Activated CD8-positive, alpha-beta memory T cell treated with anti-CD3 and anti-CD28 coated beads for 1 hour (primary cell): ENCODE results near the gene NUTM2B.
A peak's percentile ranks its signal among the peaks of the same experiment; 100 is the strongest.
"Not testable (repeated sequence)": the region's sequence is repeated elsewhere in the genome, so short reads cannot be mapped to it uniquely, and the experiment has no call there.

Experiments
- DNase-seq, 2 donors: peaks; one replicate each; pipeline ENCODE4 v3.0.0-alpha.2; 2020; ENCODE audit warnings: low read depth in 1 of 2; ENCODE audit errors: extremely low read depth in 1 of 2

The NUTM2B gene, protein sequence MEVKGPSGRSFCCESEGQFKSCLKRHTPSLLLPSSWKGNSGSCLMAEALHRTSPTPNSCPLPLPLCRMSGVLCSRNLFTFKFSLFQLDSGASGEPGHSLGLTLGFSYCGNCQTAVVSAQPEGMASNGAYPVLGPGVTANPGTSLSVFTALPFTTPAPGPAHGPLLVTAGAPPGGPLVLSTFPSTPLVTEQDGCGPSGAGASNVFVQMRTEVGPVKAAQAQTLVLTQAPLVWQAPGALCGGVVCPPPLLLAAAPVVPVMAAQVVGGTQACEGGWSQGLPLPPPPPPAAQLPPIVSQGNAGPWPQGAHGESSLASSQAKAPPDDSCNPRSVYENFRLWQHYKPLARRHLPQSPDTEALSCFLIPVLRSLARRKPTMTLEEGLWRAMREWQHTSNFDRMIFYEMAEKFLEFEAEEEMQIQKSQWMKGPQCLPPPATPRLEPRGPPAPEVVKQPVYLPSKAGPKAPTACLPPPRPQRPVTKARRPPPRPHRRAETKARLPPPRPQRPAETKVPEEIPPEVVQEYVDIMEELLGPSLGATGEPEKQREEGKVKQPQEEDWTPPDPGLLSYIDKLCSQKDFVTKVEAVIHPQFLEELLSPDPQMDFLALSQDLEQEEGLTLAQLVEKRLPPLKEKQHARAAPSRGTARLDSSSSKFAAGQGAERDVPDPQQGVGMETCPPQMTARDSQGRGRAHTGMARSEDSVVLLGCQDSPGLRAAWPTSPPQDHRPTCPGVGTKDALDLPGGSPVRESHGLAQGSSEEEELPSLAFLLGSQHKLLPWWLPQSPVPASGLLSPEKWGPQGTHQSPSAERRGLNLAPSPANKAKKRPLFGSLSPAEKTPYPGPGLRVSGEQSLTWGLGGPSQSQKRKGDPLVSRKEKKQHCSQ

DNA sequence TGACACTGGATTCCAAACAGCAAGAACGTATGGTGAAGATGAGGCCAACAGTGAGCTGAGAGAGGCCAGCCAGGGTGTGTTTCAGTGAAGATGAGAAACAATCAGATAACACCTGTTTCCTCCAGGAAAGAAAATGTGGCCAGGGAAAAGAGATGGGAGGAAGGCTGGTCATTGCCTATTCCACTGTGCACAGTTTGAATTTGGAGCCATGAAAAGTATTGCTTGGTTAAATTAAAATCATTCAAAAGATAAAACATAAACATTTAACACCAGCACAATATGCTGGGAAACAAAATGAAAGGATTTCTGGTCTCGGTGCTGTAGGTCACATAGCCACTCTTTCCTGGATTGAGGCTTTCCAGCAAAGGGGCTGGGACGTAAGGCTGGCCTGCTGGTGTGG lies at the start of gene NUTM2B:
Gene NUTM2B (plus strand): TSS at position 301 of the 400 bp plus-strand sequence. CDS start 383 bp downstream, outside the sequence.
- DNase-seq, result not testable (repeated sequence)

DNA sequence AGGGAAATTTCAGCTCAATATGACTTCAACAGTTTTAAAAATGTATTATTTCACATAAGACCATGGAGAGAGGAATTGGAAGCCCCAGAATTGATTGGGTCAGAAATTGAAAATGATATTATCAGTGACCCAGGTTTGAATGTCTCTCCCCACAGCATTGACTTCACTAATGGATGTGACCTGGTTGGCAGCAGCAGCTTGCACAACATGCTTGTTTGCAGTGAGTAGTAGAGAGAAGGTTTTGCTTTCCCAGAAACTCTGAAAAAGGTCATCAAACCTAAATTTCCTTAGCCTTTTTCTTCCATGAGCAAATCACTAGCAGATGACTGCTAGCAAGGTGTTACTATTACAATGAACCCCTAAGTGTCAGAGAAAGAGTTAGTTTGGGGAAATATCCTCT lies 39.7 kb upstream of the NUTM2B start:
- not testable (repeated sequence) for DNase-seq

DNA sequence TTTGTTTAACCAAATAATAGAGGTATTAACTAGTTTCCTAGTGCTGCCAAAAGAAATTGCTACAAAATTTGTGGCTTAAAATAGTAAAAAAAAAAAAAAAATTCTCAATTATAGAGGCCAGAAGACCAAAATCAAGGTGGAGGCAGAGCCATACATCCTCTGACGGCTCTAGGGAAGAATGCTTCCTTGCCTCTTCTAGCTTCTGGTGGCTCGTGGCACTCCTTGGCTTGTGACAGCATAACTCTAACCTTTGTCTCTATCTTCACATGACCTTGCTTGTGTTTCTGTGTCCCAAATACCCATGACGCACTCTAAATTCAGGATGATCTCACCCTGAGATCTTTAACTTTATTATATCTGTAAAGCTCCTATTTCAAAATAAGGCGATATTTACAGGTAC lies 38.3 kb upstream of the NUTM2B start:
- DNase-seq, result not testable (repeated sequence)

DNA sequence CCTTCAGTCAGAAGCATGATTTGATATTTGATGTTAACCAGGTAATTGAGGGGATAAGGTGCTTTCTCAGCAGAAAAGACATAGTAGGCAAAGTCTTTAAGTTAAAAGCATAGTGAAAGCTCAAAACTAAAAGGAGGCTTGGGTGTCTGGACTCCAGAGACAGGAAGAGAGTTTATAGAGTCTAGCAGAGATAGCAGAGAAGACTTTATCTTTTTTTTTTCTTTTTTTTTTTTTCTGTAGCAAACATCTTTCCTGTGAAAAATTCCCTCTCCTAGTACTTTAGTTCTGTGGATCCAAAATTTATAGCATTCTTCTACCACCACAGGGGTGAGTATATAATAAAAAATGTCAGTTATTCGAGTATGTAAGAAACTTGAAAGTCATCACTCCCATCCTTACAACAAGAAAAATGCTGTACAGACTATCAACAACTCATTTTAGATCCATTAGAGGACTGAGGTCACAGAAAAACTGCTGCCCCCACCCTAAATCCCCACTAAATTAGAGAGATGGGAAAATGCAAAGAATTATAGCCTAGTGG lies 33.7 kb upstream of the NUTM2B start:
- not testable (repeated sequence) for DNase-seq

DNA sequence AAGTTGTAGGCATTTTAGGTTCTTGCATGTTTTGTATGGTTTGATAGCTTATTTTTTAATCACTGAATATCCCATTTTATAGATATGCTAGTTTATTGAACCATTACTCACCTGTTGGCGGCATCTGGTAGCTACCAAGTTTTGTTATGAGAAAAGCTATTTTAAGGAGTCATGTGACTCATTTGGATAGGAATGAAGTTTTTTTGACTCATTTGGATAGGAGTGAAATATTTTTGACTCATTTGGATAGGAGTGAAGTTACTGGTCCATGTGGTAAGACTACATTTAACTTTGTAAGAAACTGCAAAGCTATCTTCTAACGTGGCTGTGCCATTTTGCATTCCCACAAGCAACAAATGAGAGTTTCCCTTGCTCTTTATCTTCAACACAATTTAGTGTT lies 28.1 kb upstream of the NUTM2B start:
- DNase-seq, result not testable (repeated sequence)

DNA sequence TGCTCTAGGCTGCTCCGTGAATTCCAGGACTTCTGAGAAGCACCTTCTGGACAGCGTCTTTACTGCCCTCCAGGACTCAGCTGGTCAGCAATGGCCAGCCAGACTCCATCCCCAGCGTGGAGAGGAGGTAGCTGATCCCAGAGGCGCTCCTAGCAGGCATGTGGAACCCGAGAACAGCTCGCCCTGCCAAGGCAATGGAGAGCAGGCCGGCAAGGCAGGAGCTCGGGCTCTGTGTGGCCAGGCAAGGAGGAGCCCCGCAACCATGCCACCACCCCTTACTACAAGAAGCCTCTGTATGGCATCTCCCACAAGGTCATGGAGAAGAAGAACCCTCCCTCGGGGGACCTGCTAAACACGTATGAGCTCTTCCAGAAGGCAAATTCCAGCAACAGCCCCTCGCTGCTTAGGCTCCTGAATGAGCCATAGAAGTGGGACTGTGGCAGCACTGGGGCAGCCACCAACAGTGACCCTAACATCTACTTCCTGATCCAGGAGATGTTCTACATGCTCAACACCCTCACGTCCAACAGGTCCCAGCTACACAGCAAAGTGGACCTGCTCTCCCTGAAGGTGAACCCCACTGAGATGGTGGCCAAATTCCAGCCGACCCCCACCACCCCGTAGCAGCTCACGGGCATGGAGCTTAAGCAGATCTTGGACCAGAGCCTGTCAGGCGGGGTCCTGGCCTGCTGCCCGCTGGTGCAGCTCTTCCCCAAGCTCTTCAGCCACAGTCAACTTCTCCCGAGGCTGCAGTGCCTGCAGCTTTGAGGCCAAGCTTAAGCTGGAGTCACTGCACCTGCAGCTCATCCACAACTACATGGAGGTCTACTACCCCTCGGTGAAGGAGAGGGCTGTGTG lies 19.8 kb upstream of the NUTM2B start:
- not testable (repeated sequence) for DNase-seq

DNA sequence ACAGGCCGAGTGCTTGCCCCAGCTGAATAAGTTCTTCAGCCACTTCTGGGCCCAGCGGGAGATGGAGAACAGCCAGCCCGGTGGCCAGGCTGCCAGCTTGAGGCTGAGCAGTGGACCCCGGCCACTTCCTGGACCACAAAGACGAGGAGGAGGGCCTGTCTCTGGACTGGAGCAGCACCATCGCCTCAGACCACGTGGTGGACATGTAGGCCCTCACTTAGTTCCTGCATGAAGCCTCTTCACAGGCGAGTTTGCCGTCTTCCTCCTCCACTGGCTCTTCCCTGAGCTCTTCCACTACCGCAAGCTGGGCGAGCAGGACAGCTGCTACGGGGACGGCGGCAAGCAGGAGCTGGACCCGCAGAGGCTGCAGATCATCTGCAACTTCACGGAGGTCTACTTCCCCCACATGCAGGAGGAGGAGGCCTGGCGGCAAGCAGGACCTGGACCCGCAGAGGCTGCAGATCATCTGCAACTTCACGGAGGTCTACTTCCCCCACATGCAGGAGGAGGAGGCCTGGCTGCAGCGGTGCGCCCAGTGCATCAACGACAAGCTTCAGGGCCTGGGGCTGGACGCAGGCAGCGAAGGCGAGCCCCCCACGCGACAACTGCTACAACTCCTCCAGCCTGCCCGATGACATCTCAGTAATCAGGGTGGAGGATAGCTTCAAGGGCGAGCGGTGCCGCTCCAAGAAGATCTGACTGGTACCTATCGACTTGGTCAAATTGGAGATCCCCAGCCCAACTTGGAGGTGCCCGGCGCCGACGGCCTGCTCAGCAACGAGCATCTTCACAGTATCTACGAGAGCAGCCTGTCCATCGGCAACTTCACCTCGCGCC lies 18.9 kb upstream of the NUTM2B start:
- DNase-seq, result not testable (repeated sequence)

DNA sequence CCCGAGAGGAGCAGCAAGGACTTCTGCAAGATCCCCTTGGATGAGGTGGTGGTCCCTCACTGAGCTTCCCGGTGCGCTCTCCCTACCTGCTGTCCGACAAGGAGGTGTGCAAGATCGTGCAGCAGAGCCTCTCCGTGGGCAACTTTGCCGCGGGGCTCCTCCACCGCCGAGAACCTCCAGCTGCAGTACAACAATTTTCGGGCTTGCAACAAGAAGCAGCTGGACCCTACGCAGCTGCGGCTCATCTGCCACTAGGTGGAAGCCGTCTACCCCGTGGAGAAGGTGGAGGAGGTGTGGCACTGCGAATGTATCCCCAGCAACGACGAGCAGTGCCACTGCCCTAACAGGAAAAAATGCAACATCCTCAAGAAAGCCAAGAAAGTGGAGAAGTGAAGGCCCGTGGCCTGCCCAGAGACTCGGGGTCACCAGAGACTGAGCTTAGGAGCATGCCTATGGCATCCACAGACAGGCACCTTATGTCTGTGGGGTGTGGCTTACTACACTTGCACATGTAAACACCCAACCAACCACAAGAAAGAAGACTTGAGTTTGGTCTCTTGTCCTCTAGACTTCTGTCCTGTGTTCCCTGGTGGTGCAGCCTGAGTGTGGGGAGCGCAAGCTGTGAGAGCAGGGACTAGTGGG lies 17.9 kb upstream of the NUTM2B start:
- peak; percentile 1 to 9 for DNase-seq

DNA sequence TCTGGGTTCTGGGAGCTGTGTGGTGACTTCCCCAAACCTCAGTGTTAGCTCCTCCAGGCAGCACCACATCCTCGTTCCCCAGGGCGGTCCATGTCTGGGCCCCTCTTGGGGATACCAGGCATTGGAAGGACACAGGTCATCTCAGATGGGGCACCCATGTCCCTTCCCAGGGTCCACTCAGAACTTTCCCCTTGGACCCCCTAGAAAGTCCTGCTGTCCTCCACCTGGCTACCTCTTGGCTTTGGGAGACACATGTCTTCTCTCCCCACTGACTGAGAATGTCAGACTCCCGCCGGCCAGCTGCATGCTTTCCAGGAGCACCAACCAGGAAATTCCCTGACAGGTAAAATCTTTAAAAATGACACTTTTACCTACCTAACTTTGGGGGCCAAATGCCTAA lies 16.4 kb upstream of the NUTM2B start:
- DNase-seq, result not testable (repeated sequence)

DNA sequence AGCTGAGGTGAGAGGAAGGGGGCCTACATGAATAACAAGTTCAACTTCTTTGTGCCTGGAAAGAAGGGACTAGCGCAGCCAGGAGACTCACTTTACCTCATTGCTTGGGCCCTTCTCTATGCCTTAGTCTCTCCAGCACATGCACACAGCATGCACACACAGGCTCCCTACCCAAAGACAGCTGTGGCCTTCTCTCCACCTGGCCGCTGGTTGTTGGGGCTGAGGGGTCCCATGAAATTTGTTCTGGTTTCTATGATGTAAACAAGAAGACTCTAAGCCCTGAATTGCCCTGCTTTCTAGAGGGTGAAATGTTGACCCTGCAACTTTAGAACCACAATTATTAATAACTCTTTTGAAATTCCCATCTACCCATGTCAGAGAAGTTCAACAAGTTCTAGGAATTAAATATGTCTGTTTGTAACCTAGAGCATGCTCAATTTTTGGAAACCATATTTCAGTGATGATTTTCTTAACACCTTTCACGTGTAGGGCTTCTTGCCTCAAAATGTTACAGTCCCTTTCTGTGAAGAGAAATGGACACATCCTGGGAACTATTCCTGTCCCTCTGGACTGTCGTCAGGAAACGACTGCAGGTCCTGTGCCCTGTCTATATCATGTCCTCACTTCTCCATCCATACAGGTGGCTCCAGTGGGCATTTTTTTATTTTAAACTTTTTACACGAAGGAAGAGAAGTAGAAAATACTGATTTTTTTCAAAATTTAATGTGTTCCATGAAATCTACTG lies 15.4 kb upstream of the NUTM2B start:
- not testable (repeated sequence) for DNase-seq

DNA sequence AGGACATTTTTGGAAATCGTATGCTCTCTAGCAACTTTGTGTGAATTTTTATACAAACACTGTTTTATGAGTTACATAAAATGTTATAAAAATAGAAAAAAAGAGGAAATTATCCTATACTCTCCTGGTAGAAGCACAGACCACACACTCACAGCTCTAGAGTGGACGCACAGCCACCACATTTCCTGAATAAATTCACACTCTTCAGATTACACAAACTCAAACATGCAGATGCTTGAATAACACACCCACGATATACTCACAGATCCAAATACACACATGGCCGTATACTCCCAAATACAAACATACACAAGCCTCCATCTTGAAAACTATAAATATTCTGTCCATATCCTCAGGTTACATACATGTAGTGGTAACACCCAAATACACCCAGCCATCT lies 14.2 kb upstream of the NUTM2B start:
- DNase-seq, result not testable (repeated sequence)

DNA sequence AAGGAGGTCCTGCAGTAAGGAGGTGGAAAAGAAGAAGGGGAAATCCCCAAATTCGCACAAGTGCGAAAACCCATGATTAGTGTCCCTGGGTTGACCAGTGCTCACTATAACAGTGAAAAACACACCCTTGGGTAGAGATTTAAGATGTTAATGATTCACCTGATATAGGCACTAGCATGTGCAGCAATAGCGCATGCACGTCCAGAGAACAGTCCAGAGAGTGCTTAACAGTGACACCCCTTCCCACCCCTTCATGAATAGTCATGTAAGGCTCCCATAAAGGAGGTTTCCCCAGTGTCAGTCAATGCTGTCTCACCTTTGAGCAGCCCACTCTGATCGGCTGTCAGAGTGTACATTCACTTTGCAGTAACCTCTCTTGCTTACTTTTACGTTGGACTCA lies 6.4 kb upstream of the NUTM2B start:
- not testable (repeated sequence) for DNase-seq

DNA sequence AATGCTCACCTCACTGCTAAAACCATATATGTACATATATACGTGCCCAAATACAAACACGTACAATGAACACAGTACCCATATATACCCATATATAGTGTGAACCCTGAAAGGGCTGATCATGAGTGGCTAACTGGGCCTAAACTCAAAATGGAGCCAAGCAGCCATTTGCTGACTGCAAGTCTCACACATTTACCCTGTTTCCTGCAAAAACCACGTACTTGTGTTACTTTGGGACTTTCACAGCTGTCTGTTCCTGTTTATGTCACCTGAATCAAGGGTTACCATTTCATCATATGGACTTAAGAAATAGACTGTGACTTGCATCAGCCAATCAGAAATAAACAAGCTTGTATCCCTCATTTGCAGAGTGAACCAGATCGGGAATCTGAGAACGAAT lies 5.9 kb upstream of the NUTM2B start:
- not testable (repeated sequence) for DNase-seq

DNA sequence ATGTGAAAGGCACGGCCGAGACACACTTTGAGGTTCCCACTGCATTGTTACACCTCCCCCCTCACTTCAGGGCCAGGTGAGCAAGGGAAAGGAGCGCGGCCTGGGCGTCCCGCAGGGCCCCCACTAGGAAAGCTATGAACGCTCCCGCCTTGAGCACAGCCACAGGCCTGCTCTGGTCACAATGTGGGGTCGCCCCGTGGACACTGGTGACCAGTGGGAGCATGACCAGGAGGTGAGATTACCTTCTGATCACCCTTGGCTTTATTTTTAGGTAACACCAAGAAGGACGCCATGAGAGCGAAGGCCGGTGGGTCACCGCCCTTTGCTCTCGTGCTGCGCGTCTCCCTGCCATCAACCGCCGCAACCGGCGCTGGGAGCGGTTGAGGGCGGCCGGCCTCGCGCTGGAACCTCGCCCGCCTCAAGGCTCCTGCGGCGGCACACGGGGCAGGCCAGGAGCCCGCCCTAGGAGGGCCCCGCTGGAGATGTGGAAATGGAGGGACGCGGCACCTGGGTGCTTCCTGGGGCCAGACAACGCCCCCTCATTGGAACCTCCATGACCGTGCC lies 2.6 kb upstream of the NUTM2B start:
- not testable (repeated sequence) for DNase-seq

DNA sequence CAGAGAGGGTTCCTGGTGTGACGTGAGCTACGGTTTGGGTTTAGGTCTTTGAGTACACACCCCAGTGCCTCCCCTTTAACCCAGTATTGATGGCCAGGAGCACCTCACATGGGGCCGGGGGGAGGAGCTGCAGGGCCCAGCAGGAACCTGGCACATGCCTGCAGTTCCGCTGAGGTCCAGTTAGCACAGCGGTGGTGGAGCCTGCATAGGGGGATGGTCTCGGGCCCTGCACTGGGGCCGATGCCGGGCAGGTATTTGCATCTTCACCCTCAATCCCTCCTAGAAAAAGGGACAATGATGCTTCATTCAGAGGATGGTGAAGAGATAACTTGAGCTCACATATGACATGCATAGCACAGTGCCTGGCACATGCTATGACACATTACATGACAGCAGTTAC lies 4.0 kb downstream of the NUTM2B start:
- not testable (repeated sequence) for DNase-seq

DNA sequence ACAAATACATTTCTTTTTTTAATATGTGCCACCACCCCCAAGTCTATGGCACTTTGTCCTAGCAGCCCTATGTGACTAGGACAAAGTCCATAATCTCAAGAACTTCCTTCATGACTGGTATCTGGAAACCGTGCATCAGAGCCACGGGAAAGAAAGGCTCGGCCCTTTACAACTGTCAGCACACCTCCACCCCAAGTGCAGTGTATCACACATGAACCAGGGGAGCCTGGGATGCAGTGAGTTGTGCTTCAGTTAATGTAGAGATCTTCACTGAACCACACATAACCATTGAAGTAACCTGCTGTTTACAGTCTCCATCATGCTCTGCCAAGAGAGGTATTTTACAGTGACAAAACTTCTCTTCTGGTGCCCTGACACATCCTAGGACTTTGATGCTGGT lies 11.9 kb downstream of the NUTM2B start:
- not testable (repeated sequence) for DNase-seq

DNA sequence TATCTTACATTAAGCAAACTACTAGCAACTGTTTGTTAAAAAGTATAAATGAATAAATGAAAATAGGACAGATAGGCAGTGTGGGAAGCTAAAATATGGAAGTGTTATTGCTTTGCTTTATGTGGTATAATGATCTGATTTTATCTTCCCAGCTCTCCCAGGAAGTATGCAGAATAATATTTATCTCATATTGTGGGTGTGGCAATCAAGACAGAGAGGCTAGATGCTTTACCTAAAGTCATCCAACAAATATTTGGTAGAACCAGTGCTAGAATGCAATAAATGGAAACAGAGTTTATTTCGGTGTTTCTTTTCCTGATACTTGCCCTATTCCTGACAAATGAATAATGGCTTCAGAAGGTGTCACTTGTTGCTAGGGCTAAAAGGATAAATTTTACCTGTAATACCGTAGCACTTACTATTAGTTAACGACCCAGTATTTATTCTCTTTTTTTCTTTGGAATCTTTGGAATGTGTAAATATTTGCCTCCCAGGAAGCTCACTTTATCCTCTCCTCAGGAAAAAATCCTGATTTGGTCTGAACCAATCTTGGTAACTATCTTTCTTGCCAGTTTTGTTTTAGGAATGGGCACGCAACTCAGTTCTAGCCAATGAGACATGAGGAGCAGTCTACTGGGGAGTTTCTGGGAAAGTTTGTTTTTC lies 14.0 kb downstream of the NUTM2B start:
- DNase-seq, result not testable (repeated sequence)

DNA sequence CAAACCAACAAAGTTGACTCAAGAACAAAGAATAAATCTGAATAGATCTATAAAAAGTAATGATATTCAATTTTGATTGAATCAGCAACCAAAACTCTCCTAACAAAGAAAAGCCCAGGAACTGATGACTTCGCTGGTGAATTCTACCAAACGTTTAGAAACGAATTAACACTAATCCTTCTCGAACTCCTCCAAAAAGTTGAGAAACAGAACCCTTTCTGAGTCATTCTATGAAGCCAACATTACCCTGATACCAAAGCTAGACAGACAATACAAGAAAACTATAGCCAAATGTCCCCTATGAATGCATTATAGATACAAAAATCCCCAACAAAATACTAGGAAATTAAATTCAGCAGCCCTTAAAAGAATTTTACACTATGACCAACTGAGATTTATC lies 17.0 kb downstream of the NUTM2B start:
- DNase-seq, result not testable (repeated sequence)
